HepG2 (cell line): ENCODE results near the gene TRIM2. TPM values are rescaled to one million over a fixed set of nuclear protein-coding genes. Genes with fewer than 3 reads are reported as not detected.

Experiments used
- ATAC-seq: fragments of 200-7000 bp; cut with Tn5 transposase; 3 replicates; pipeline ENCODE4 v1.9.1; 2020; ENCODE audit warnings: mild to moderate bottlenecking, moderate library complexity
- BruUV-seq: library from RNA; stranded (reverse); fragments of 400-500 nt; replicated peaks from 2 replicates; lab custom pipeline; 2021; lab: Mats Ljungman, UMichigan
- CTCF ChIA-PET: fragments of 300-600 bp; formaldehyde crosslinking; extraction: SDS; loops from one replicate; lab custom pipeline; 2021; ENCODE audit warnings: low total read pairs, inconsistent platforms, low intra/inter-chr PET ratio; lab: Yijun Ruan, JAX
- POLR2A ChIA-PET: fragments of 350-600 bp; sonication (Branson Sonifier 250); formaldehyde crosslinking; loops from one replicate; lab custom pipeline; 2020; ENCODE audit warnings: antibody characterized with exemption, inconsistent platforms; lab: Yijun Ruan, JAX
- DNase-seq: peaks from one replicate; pipeline ENCODE4 v3.0.0-alpha.2; 2015; ENCODE audit warnings: low spot score
- FAIRE-seq: peaks from 3 replicates; lab custom pipeline; 2011; peaks lifted over from hg19 to GRCh38; lab: Jason Lieb, UNC
- H2AFZ ChIP-seq: one replicate; pipeline ENCODE4 v1.6.1; 2011; ENCODE audit warnings: low read length, inconsistent platforms
- H3K27ac ChIP-seq: fragments of 300-600 bp; 3 replicates; pipeline ENCODE4 v1.8.0; 2011; ENCODE audit warnings: mixed run types, mild to moderate bottlenecking, mixed read lengths, low read length, inconsistent platforms; ENCODE audit not compliant: insufficient read depth; ENCODE audit errors: extremely low read length
- H3K27me3 ChIP-seq, 2 experiments: fragments of 200-600 bp in 1 of 2; 2 replicates in 1 of 2; 3 replicates in 1 of 2; pipeline versions ENCODE4 v1.6.0 to v1.8.0; 2011; ENCODE audit warnings: low read length in 2 of 2, mild to moderate bottlenecking in 2 of 2, moderate library complexity in 2 of 2, inconsistent platforms in 1 of 2; ENCODE audit not compliant: insufficient read depth in 2 of 2, control insufficient read depth in 1 of 2
- H3K36me3 ChIP-seq, 2 experiments: fragments of 200-600 bp in 1 of 2; replicated peaks in 1 of 2; 2 replicates in 1 of 2; 3 replicates in 1 of 2; pipeline versions ENCODE4 v1.5.1 to v1.8.0; 2011; ENCODE audit warnings: low read length in 2 of 2, inconsistent platforms in 1 of 2; ENCODE audit not compliant: insufficient read depth in 2 of 2, control insufficient read depth in 1 of 2
- H3K4me1 ChIP-seq: 2 replicates; pipeline ENCODE4 v1.5.1; 2012; ENCODE audit warnings: low read length, inconsistent platforms; ENCODE audit not compliant: insufficient read depth
- H3K4me2 ChIP-seq: 2 replicates; pipeline ENCODE4 v1.6.0; 2011; ENCODE audit warnings: low read depth, low read length, inconsistent platforms
- H3K4me3 ChIP-seq, 3 experiments: fragments of 200-600 bp in 1 of 3; sonication (generic), shearing (Covaris generic) in 1 of 3; replicated peaks in 1 of 3; 2 replicates each; pipeline ENCODE4 v1.5.1; 2011 to 2016; ENCODE audit warnings: low read length in 3 of 3, inconsistent platforms in 2 of 3, low read depth in 2 of 3, mild to moderate bottlenecking in 2 of 3, control low read depth in 1 of 3, mixed read lengths in 1 of 3; ENCODE audit not compliant: insufficient read depth in 1 of 3
- H3K79me2 ChIP-seq: one replicate; pipeline ENCODE4 v1.6.1; 2011; ENCODE audit warnings: low read length, inconsistent platforms; ENCODE audit not compliant: insufficient read depth
- H3K9ac ChIP-seq: 2 replicates; pipeline ENCODE4 v1.6.0; 2011; ENCODE audit warnings: mild to moderate bottlenecking, low read depth, low read length, inconsistent platforms; ENCODE audit not compliant: insufficient read depth
- H3K9me3 ChIP-seq: 2 replicates; pipeline ENCODE4 v1.5.1; 2012; ENCODE audit warnings: mild to moderate bottlenecking, low read length
- H4K20me1 ChIP-seq: 2 replicates; pipeline ENCODE4 v1.6.0; 2011; ENCODE audit warnings: inconsistent platforms, mild to moderate bottlenecking, low read length, moderate library complexity; ENCODE audit not compliant: insufficient read depth
- FOSL1 ChIP-seq: sonication (generic); formaldehyde crosslinking; IDR thresholded peaks from 2 replicates; pipeline ENCODE4 v1.9.0; 2021; ENCODE audit warnings: missing genetic modification reagents, borderline replicate concordance
- MIER3 ChIP-seq: IDR thresholded peaks from 2 replicates; pipeline ENCODE4 v1.6.1; 2016; ENCODE audit warnings: missing compliant biosample characterization, borderline replicate concordance
- TBX3 ChIP-seq: fragments of 450-650 bp; IDR thresholded peaks from 2 replicates; pipeline ENCODE4 v1.6.1; 2017; ENCODE audit warnings: antibody characterized with exemption, mild to moderate bottlenecking, inconsistent platforms, borderline replicate concordance
- ZMAT3 ChIP-seq: sonication (generic); formaldehyde crosslinking; conservative IDR thresholded peaks from 2 replicates; pipeline ENCODE4 v1.7.0; 2021; ENCODE audit warnings: missing genetic modification reagents
- ZNF326 ChIP-seq: sonication (generic); formaldehyde crosslinking; IDR thresholded peaks from 2 replicates; pipeline ENCODE4 v1.4.0; 2020; ENCODE audit warnings: missing genetic modification reagents, borderline replicate concordance
- ZNF331 ChIP-seq: sonication (generic); formaldehyde crosslinking; IDR thresholded peaks from 2 replicates; pipeline ENCODE4 v1.4.0; 2020; ENCODE audit warnings: missing genetic modification reagents
- ZNF574 ChIP-seq: sonication (generic); formaldehyde crosslinking; IDR thresholded peaks from 2 replicates; pipeline ENCODE4 v1.4.0; 2020; ENCODE audit warnings: missing genetic modification reagents
- ZNF576 ChIP-seq: sonication (generic); formaldehyde crosslinking; IDR thresholded peaks from 2 replicates; pipeline ENCODE4 v1.4.0; 2020; ENCODE audit warnings: mild to moderate bottlenecking, missing genetic modification reagents
- ZNF605 ChIP-seq: sonication (generic); formaldehyde crosslinking; IDR thresholded peaks from 2 replicates; pipeline ENCODE4 v1.8.0; 2022; ENCODE audit warnings: mild to moderate bottlenecking, missing genetic modification reagents
- WGBS: methylation state at CpG from one replicate; pipeline ENCODE4 v1.1.6; 2017; ENCODE audit warnings: low lambda C conversion rate; 5-methylcytosine and 5-hydroxymethylcytosine counted together
- in situ Hi-C: cut with HindIII; loops from 2 replicates; pipeline ENCODE4 v1.10.0; 2017; ENCODE audit warnings: low pct_unique_long_range_greater_than_20kb; ENCODE audit not compliant: extremely low pct_ligation_motif_present
- intact Hi-C: fragments of 100-400 bp; cut with micrococcal nuclease; formaldehyde crosslinking; loops from one replicate; pipeline ENCODE4 v1.10.0; 2022; ENCODE audit not compliant: unreplicated experiment
- polyA plus RNA-seq, 8 experiments: library from polyadenylated mRNA; depleted of rRNA in 3 of 8; stranded (reverse) in 7 of 8; unstranded in 1 of 8; fragments of >200 nt; fragmentation: Illumina TruSeq in 4 of 8; extraction: Trizol in 4 of 8; gene quantifications; 2 replicates each; pipeline versions ENCODE4 v1.2.1 to v1.2.3, GENCODE V29; 2011 to 2016; ENCODE audit warnings: low read depth in 4 of 8, missing spikeins in 1 of 8, mixed read lengths in 1 of 8; ENCODE audit not compliant: insufficient read depth in 1 of 8
- total RNA-seq, 5 experiments: library from RNA; depleted of rRNA; stranded (reverse); fragments of >200 nt; fragmentation: Illumina TruSeq; extraction: Trizol; gene quantifications; 2 replicates each; pipeline ENCODE4 v1.2.3, GENCODE V29; 2016; ENCODE audit warnings: low read depth in 1 of 5

Gene TRIM2
- total and polyA plus RNA-seq, 2 of the 13 experiments (the other 11 are each of a cell fraction or from before 2014, with no cell fraction given), result 2.1 to 4.2 TPM

GRCh38 chr4:153212736-153213135, 8.5 kb downstream of the TRIM2 start:
- FAIRE-seq (no peak), DNase-seq (no peak), ATAC-seq (no peak)
- H3K9me3 ChIP-seq, result no peaks in the 10 kb centered on the region
- no peak overlapping the region for H2AFZ ChIP-seq
- H3K4me3 ChIP-seq, result no peak overlapping the region
- in situ Hi-C loops (no loop called here), intact Hi-C loops (no loop called here)
- no TSS peak for BruUV-seq
- H3K27ac ChIP-seq, result no peak overlapping the region
- WGBS, result 59% methylated on average over 1 of the region's 1 CpG
- peaks cover 20% of the 10 kb centered on the region for H3K4me1 ChIP-seq
- no peaks in the 10 kb centered on the region for H3K36me3 ChIP-seq
- H4K20me1 ChIP-seq, result peaks cover 2% of the 10 kb centered on the region; the same call in 1 of the 2 replicates
- TF ChIP-seq FOSL1 (CRISPR knock-in tag) (no peak), ZNF605 (no peak), ZNF331 (no peak)
- H3K27me3 ChIP-seq, result peaks cover 0 to 1% of the 10 kb centered on the region in 2 experiments; a peak in 2 of 5 replicates
- H3K79me2 ChIP-seq, result no peaks in the 10 kb centered on the region
- ChIA-PET POLR2A (no interaction called here), CTCF (no interaction called here)
- H3K9ac ChIP-seq, result no peak overlapping the region
- H3K4me2 ChIP-seq, result no peak overlapping the region

- no peaks in the 10 kb centered on the region for H4K20me1 ChIP-seq
- ChIA-PET CTCF (no interaction called here), POLR2A (no interaction called here)
- no peak overlapping the region for H3K27ac ChIP-seq
- no TSS peak for BruUV-seq
- FAIRE-seq (no peak), ATAC-seq (no peak), DNase-seq (no peak)
- H3K4me1 ChIP-seq, result peaks cover 10% of the 10 kb centered on the region; the same call in 1 of the 2 replicates
- in situ Hi-C loops, result no loop called here
- no peaks in the 10 kb centered on the region for H3K9me3 ChIP-seq
- H3K9ac ChIP-seq, result no peak overlapping the region
- no peak overlapping the region for H3K4me2 ChIP-seq
- H2AFZ ChIP-seq, result no peak overlapping the region
- no peak overlapping the region for H3K4me3 ChIP-seq
- H3K36me3 ChIP-seq, result no peaks in the 10 kb centered on the region
- TF ChIP-seq ZNF326 (CRISPR knock-in tag) (no peak), MIER3 (CRISPR knock-in tag) (no peak), ZNF576 (CRISPR knock-in tag) (no peak), TBX3 (no peak), ZMAT3 (CRISPR knock-in tag) (no peak), ZNF574 (CRISPR knock-in tag) (no peak)
- peaks cover 0 to 1% of the 10 kb centered on the region in 2 experiments; a peak in 2 of 5 replicates for H3K27me3 ChIP-seq
- intact Hi-C loops, result no loop called here
- H3K79me2 ChIP-seq, result no peaks in the 10 kb centered on the region
These were observed 11.7 kb downstream of the TRIM2 start for GRCh38 chr4:153215921-153216320.
